ENCODE measurements around the gene MAP7D3.
"Not testable (repeated sequence)": the region's sequence is repeated elsewhere in the genome, so short reads cannot be mapped to it uniquely, and the experiment has no call there.

Gene MAP7D3

DNA sequence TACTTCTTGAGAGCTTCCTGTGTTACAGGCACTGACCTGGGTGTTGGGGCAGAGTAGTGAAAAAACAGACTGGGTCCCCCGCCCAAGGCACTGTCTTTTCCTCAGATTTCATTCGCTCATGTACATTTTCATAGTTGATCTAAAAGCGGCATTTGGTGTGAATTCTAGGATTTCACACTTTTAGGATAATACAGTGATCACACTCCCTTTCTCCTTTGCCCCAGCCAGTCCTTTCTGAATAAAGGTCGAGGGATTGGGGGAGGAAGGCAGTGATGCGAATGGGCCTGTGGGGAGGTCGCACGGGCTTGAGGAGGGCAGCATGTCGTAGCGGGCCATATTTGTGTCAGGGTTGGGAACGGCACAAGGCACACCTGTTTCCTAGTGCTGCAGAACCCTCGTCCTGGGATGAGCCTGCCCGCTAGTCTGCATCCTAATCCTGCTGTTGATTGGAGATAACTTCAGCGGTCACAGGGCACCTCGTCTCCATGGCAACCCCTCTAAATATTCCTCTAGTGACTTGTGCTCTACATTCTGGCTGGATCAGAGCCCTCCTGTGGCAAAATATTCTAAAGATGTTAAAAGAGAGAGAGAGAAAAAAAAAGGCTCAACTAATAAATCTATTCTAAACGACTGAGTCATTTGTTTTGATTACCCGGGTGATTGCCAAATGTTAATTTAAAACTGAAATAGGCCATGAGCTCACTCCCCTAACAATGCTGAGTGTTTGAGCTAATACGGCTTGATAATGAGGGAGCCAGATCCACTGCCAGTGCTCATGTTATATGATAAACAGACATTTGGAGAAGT, 82.1 kb downstream of the MAP7D3 start:
- H3K27me3 Mint-ChIP-seq (ENCODE audit: low read depth, poor library complexity): no peaks in the 10 kb centered on the region
- no peak for TF ChIP-seq CTCF (IDR thresholded peaks at IDR 0.05)

GRCh38 chrX:136167989-136168388, 83.2 kb downstream of the MAP7D3 start:
- not testable (repeated sequence) for H3K27ac Mint-ChIP-seq; H3K4me3 Mint-ChIP-seq; H3K36me3 Mint-ChIP-seq (ENCODE audit: low read depth); H3K27me3 Mint-ChIP-seq (ENCODE audit: low read depth, poor library complexity); DNase-seq
- peaks cover 24% of the 10 kb centered on the region for H3K4me1 Mint-ChIP-seq
- H3K9me3 Mint-ChIP-seq: peaks cover 52% of the 10 kb centered on the region

More for the DNA sequence above, 82.1 kb downstream of the MAP7D3 start:
- H3K36me3 Mint-ChIP-seq (ENCODE audit: low read depth): no peaks in the 10 kb centered on the region
- peak; percentile 41 for DNase-seq
- peaks cover 24% of the 10 kb centered on the region for H3K4me1 Mint-ChIP-seq
- no peak overlapping the region for H3K4me3 Mint-ChIP-seq
- peaks cover 46% of the 10 kb centered on the region for H3K9me3 Mint-ChIP-seq
- H3K27ac Mint-ChIP-seq: peak overlapping the region; percentile 13

DNA sequence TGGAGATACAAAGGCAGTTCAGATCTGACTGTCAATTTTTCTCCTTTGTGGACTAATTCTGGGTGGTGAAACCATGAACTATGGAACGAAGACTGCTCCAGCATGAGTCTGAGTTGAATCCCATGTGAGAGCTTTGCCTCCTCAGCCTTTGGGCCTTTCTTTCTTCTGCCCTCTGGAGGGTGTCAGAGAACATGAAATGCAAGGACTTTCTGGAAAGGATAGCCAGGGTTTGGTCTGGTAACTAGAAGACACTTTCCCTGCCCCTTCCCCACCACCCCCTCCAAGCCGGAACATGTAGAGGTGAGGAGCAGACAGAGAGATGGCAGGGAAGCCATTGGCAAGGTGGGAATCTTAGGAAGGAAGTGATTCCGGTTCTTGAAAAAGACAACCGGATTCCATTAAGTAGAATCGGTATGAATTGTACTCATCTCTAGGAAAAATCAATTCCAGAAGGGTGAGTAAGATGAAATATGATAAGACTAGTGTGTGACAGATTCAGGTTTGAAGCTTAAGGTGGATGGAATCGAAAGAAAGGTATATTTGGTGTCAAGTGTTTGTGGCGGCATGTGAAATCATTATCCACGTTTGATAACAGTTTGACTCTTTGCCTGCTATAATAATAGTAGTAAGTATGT, 84.9 kb downstream of the MAP7D3 start:
- Mint-ChIP-seq H3K4me1 (peaks cover 24% of the 10 kb centered on the region), H3K27me3 (ENCODE audit: low read depth, poor library complexity) (no peaks in the 10 kb centered on the region), H3K4me3 (no peak overlapping the region), H3K27ac (no peak overlapping the region), H3K9me3 (peaks cover 59% of the 10 kb centered on the region), H3K36me3 (ENCODE audit: low read depth) (peaks cover 4% of the 10 kb centered on the region)
- DNase-seq: no peak
- no peak for TF ChIP-seq CTCF (IDR thresholded peaks at IDR 0.05)

GRCh38 chrX:136165406-136165805, 85.8 kb downstream of the MAP7D3 start:
- peaks cover 24% of the 10 kb centered on the region for H3K4me1 Mint-ChIP-seq
- no peak overlapping the region for H3K4me3 Mint-ChIP-seq
- no peak overlapping the region for H3K27ac Mint-ChIP-seq
- no peak for TF ChIP-seq CTCF (IDR thresholded peaks at IDR 0.05)
- no peak for DNase-seq
- peaks cover 4% of the 10 kb centered on the region for H3K36me3 Mint-ChIP-seq (ENCODE audit: low read depth)
- H3K9me3 Mint-ChIP-seq: peaks cover 58% of the 10 kb centered on the region
- H3K27me3 Mint-ChIP-seq (ENCODE audit: low read depth, poor library complexity): no peaks in the 10 kb centered on the region

DNA sequence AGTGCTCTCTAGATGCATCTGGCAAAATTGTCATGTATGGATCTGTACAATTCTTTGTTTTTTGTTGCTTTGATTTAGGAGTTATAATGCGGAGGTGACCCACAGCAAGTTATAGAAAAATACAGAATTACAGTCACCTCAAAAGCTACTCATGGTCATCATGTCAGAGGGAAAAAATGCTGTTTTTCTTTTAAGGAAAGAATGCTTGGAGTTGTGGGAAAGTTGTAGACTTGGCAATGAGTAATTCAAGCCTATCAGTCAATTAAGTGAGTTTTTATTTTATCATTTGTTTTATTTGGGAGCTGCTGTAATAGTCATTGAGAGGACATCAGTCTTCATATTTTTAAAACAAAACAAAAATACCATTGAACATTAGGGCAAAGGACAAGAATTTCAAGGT, 87.5 kb downstream of the MAP7D3 start:
- no peak for DNase-seq
- H3K4me3 Mint-ChIP-seq: no peak overlapping the region
- H3K9me3 Mint-ChIP-seq: peaks cover 61% of the 10 kb centered on the region
- H3K36me3 Mint-ChIP-seq (ENCODE audit: low read depth): peaks cover 4% of the 10 kb centered on the region
- peaks cover 15% of the 10 kb centered on the region for H3K4me1 Mint-ChIP-seq
- H3K27ac Mint-ChIP-seq: no peak overlapping the region
- no peak for TF ChIP-seq CTCF (IDR thresholded peaks at IDR 0.05)
- no peaks in the 10 kb centered on the region for H3K27me3 Mint-ChIP-seq (ENCODE audit: low read depth, poor library complexity)

Measured in nephron progenitor cell (in vitro differentiated cells).